Fibroblast of pulmonary artery (primary cell): Measurements from ENCODE around the gene DICER1.

ENCODE experiments used
- DNase-seq: peaks from one replicate; pipeline ENCODE4 v3.0.0-alpha.2; 2010; ENCODE audit warnings: low read depth
- H3K4me3 ChIP-seq: replicated peaks from 2 replicates; pipeline ENCODE4 v1.5.1; 2011; ENCODE audit warnings: low read depth, mild to moderate bottlenecking, control low read depth, low read length, moderate library complexity
- CTCF ChIP-seq: IDR thresholded peaks from 2 replicates; pipeline ENCODE4 v1.5.1; 2011; ENCODE audit warnings: mild to moderate bottlenecking, control low read depth, low read length, inconsistent platforms; ENCODE audit errors: missing control alignments

The DICER1 gene

DNA sequence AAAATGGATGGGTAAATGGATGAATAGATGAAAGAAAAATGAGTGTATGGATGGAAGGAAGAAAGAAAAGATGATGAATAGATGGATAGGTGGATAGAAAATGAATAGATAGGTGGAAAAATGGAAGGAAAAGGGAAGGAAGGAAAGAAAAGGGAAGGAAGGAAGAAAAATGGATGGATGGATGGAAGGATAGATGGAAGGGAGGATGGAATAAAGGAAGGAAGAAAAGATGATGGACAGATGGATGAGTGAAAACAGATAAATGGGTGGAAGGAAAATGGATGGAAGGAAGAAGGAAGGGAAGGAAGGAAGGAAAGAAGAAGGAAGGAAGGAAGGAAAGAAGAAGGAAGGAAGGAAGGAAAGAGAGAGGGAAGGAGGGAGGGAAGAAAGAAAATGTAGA is 107.4 kb downstream of the DICER1 start:
- no peak overlapping the region for H3K4me3 ChIP-seq
- DNase-seq = no peak
- TF ChIP-seq CTCF = no peak

- H3K4me3 ChIP-seq = no peak overlapping the region
- no peak for TF ChIP-seq CTCF
- DNase-seq = no peak
Observed at GRCh38 chr14:95048771-95049312, 108.5 kb downstream of the DICER1 start.

DNA sequence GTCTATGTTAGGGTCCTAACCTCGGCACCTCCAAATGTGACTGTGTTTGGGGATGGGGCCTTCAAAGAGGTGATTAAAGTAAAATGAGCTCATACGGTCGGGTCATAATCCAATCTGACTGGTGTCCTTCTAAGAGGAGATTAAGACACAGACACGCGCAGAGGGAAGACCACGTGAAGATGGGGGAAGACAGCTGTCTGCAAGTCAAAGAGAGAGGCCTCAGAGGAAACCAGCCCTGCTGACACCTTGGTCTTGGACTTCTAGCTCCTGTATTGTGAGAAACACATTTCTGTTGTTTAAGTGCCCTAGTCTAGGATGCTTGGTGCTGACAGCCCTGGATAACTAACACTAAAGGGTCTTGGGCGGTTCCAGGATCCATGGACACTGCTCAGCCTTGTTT is 109.6 kb downstream of the DICER1 start:
- no peak for TF ChIP-seq CTCF
- DNase-seq = no peak

DNA sequence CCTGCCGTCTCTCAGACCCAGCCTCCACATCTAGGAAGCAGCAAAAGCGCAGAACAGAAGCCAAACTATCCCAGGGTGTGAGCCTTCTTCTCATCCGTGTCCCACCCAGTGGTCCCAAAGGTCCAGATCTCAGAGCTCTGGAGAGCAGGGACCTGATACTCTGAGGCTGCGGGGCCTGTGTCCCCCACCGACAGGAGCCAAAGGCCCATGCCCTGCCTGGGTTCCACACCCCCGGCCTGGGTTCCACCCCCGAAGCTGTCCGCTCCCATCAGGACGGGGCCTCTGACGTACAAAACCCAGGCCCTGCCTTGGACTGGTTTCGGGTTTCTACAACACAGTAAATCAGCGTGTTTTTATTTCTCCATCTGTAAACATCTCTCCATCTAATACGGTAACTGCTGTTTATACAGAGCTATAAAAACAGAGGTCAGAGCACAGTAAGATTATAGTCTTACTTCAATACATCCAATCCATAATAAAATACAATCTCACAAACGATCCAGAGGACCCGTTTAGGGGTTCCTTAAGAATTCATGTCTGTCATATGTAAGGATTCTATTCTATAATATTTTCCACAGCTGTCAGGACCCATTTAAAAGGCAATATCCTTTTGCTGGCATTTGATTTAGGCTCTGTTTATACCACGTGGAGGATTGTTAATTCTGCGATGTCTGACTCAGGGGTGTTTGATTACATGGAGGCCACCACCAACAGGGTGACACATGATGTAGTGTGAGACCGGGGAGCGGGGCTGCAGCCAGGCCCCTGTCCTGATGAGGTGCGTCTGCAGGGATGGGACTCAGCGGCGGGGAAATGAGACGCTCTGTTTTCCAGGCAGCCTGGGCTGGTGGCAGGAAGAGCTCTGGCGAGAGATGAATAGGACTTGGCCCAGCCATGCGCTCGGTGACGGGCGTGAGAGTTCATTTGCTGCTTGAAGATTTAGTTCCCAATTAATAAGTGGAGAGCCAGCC is 110.3 kb downstream of the DICER1 start:
- DNase-seq = no peak
- H3K4me3 ChIP-seq = no peak overlapping the region
- TF ChIP-seq CTCF = no peak

More for the DNA sequence above, 109.6 kb downstream of the DICER1 start:
- no peak overlapping the region for H3K4me3 ChIP-seq

DNA sequence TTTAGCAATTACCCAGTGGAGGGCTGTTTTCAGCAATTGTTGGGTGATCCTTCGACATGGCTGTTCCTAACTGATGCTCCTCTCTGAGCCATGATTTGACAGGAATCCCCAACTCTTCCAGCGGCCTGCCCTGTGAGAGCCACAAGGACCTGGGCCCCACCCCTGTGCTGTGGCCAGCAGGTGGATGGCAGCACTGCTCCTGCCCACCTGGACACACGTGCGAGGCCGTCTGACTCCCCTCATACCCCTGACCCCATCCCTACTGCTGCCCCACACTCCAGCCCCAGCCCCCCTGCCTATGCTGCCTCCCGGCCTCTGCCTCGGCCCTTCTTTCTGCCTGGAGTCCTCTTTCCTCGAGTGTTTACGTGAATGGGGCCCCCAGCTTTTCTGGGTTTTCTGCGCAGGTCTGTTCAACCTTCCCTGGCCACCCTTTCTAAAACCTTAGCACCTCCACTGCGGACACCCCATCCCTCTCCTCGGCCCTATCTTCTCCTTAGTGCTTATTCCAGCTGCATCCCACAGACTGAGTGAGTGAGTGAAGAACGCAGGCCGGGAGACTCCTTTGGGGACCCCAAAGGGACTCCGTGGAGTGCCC is 111.4 kb downstream of the DICER1 start:
- H3K4me3 ChIP-seq = no peak overlapping the region
- TF ChIP-seq CTCF = no peak
- no peak for DNase-seq

- no peak for DNase-seq
- no peak for TF ChIP-seq CTCF
Observed at GRCh38 chr14:95045106-95045701, 112.1 kb downstream of the DICER1 start.

More at GRCh38 chr14:95045106-95045701, 112.1 kb downstream of the DICER1 start:
- no peak overlapping the region for H3K4me3 ChIP-seq
